Endothelial cell of umbilical vein (primary cell): Measurements from ENCODE around the gene C5orf58. TPM values are rescaled to one million over a fixed set of nuclear protein-coding genes. Genes with fewer than 3 reads are reported as not detected.

Experiments
- Bru-seq: library from RNA; stranded (reverse); fragments of 400-500 nt; gene quantifications from one replicate; lab custom pipeline; 2021; lab: Mats Ljungman, UMichigan
- BruChase-seq, 2 experiments: library from RNA; stranded (reverse); fragments of 400-500 nt; gene quantifications; one replicate each; lab custom pipeline; 2021; lab: Mats Ljungman, UMichigan
- BruUV-seq: library from RNA; stranded (reverse); fragments of 400-500 nt; replicated peaks from 2 replicates; lab custom pipeline; 2021; lab: Mats Ljungman, UMichigan
- CTCF ChIA-PET: fragments of 300-600, 350-600 bp; sonication (Branson Sonifier 250); formaldehyde crosslinking; loops from one replicate; lab custom pipeline; 2021; ENCODE audit warnings: antibody characterized with exemption, inconsistent platforms; lab: Charles Lee
- POLR2A ChIA-PET: fragments of 300-600, 350-600 bp; sonication (Branson Sonifier 250); formaldehyde crosslinking; loops from one replicate; lab custom pipeline; 2021; ENCODE audit warnings: antibody characterized with exemption, inconsistent platforms; lab: Charles Lee
- DNase-seq: peaks from one replicate; pipeline ENCODE4 v3.0.0-alpha.2; 2011; ENCODE audit warnings: low read depth, low spot score
- FAIRE-seq: peaks from 2 replicates; lab custom pipeline; 2011; peaks lifted over from hg19 to GRCh38; lab: Jason Lieb, UNC
- H2AFZ ChIP-seq: 2 replicates; pipeline ENCODE4 v1.6.0; 2012; ENCODE audit warnings: low read depth, low read length, control low read depth, inconsistent platforms
- H3K27ac ChIP-seq: 2 replicates; pipeline ENCODE4 v1.5.1; 2011; ENCODE audit warnings: low read depth, mild to moderate bottlenecking, control low read depth, low read length, moderate library complexity; ENCODE audit not compliant: insufficient read depth
- H3K27me3 ChIP-seq, 2 experiments: 2 replicates each; pipeline versions ENCODE4 v1.6.0 to v1.6.1; 2011; ENCODE audit warnings: low read length in 2 of 2, mixed read lengths in 1 of 2; ENCODE audit not compliant: control insufficient read depth in 2 of 2, insufficient read depth in 2 of 2
- H3K36me3 ChIP-seq, 2 experiments: 2 replicates in 1 of 2; 3 replicates in 1 of 2; pipeline ENCODE4 v1.5.1; 2011; ENCODE audit warnings: low read length in 2 of 2, mild to moderate bottlenecking in 1 of 2, moderate library complexity in 1 of 2; ENCODE audit not compliant: control insufficient read depth in 2 of 2, insufficient read depth in 2 of 2; ENCODE audit errors: extremely low read depth in 1 of 2
- H3K4me1 ChIP-seq: 3 replicates; pipeline ENCODE4 v1.5.1; 2011; ENCODE audit warnings: mild to moderate bottlenecking, low read length; ENCODE audit not compliant: control insufficient read depth, insufficient read depth; ENCODE audit errors: extremely low read depth
- H3K4me2 ChIP-seq: 2 replicates; pipeline ENCODE4 v1.6.1; 2011; ENCODE audit warnings: low read length, control low read depth, mixed read lengths; ENCODE audit not compliant: insufficient read depth
- H3K4me3 ChIP-seq, 3 experiments: fragments of 200-600 bp in 1 of 3; sonication (generic), shearing (Covaris generic) in 1 of 3; replicated peaks in 1 of 3; 2 replicates each; pipeline ENCODE4 v1.5.1; 2011 to 2016; ENCODE audit warnings: control low read depth in 3 of 3, low read length in 3 of 3, mild to moderate bottlenecking in 2 of 3, inconsistent platforms in 1 of 3, low read depth in 1 of 3, moderate library complexity in 1 of 3; ENCODE audit not compliant: insufficient read depth in 1 of 3
- H3K79me2 ChIP-seq: 2 replicates; pipeline ENCODE4 v1.6.0; 2012; ENCODE audit warnings: low read length, inconsistent platforms; ENCODE audit not compliant: control insufficient read depth, insufficient read depth
- H3K9ac ChIP-seq: replicated peaks from 2 replicates; pipeline ENCODE3; 2011; ENCODE audit warnings: low read length, control low read depth; ENCODE audit not compliant: insufficient read depth; ENCODE audit errors: extremely low read depth
- H3K9me1 ChIP-seq: replicated peaks from 3 replicates; pipeline ENCODE4 v1.6.0; 2011; ENCODE audit warnings: mild to moderate bottlenecking, low read length; ENCODE audit not compliant: control insufficient read depth, insufficient read depth; ENCODE audit errors: extremely low read depth
- H3K9me3 ChIP-seq: replicated peaks from 2 replicates; pipeline ENCODE4 v1.5.1; 2012; ENCODE audit warnings: low read length, inconsistent platforms; ENCODE audit not compliant: control insufficient read depth, insufficient read depth
- H4K20me1 ChIP-seq: replicated peaks from 2 replicates; pipeline ENCODE3; 2011; ENCODE audit warnings: mild to moderate bottlenecking, low read length; ENCODE audit not compliant: control insufficient read depth, insufficient read depth; ENCODE audit errors: extremely low read depth
- EZH2 ChIP-seq: IDR thresholded peaks from 2 replicates; pipeline ENCODE4 v1.6.1; 2012; ENCODE audit warnings: borderline replicate concordance, low read depth, mild to moderate bottlenecking, moderate library complexity, low read length, inconsistent platforms; ENCODE audit not compliant: severe bottlenecking
- FOS ChIP-seq: IDR thresholded peaks from 2 replicates; pipeline ENCODE4 v1.6.1; 2011; ENCODE audit warnings: mild to moderate bottlenecking, low read length, moderate library complexity, borderline replicate concordance; ENCODE audit not compliant: insufficient read depth
- GATA2 ChIP-seq: IDR thresholded peaks from 2 replicates; pipeline ENCODE4 v1.7.0; 2011; ENCODE audit warnings: low read depth, mild to moderate bottlenecking, moderate library complexity, mixed read lengths, low read length; ENCODE audit not compliant: insufficient read length, insufficient read depth
- JUN ChIP-seq: IDR thresholded peaks from 2 replicates; pipeline ENCODE4 v1.6.1; 2011; ENCODE audit warnings: borderline replicate concordance, low read depth; ENCODE audit not compliant: insufficient read length, insufficient read depth
- MYC ChIP-seq: IDR thresholded peaks from one replicate; pipeline ENCODE4 v1.6.1; 2011; ENCODE audit warnings: mild to moderate bottlenecking, low read depth, low read length
- POLR2A ChIP-seq: IDR thresholded peaks from 2 replicates; pipeline ENCODE4 v1.6.1; 2012; ENCODE audit warnings: low read depth, mild to moderate bottlenecking, control low read depth, low read length
- POLR2AphosphoS5 ChIP-seq: IDR thresholded peaks from 2 replicates; pipeline ENCODE4 v1.6.1; 2012; ENCODE audit warnings: low read depth, mild to moderate bottlenecking, control low read depth, low read length, moderate library complexity; ENCODE audit not compliant: insufficient read depth
- dilution Hi-C: fragments of 300-500 bp; cut with MboI; formaldehyde crosslinking; loops from one replicate; pipeline ENCODE4 v1.15.0; 2019; ENCODE audit warnings: low sequenced_read_pairs; ENCODE audit not compliant: extremely low pct_ligation_motif_present
- intact Hi-C: fragments of 100-400 bp; cut with micrococcal nuclease; formaldehyde crosslinking; loops from one replicate; pipeline ENCODE4 v1.10.0; 2022
- long read RNA-seq: library from polyadenylated mRNA; stranded (forward); transcript quantifications from one replicate; pipeline ENCODE4 v2.0.0, GENCODE V29; 2021
- polyA minus RNA-seq, 3 experiments: library from RNA; depleted of rRNA, polyadenylated mRNA; stranded (reverse); fragments of >200 nt; gene quantifications; 1 replicate in 1 of 3; 2 replicates in 2 of 3; pipeline ENCODE4 v1.2.3, GENCODE V29; 2011
- polyA plus RNA-seq, 4 experiments: library from polyadenylated mRNA; depleted of rRNA in 3 of 4; stranded (reverse) in 3 of 4; unstranded in 1 of 4; fragments of >200 nt; gene quantifications; 2 replicates each; pipeline versions ENCODE4 v1.2.1 to v1.2.3, GENCODE V29; 2011 to 2012; ENCODE audit warnings: missing spikeins in 1 of 4
- total RNA-seq: library from RNA; stranded (reverse); gene quantifications from 2 replicates; pipeline ENCODE4 v1.2.3, GENCODE V29; 2021
- TF ChIP-seq, protein P1 (sequence below), 2 donors: IDR thresholded peaks; 1 replicate in 1 of 2; 2 replicates in 1 of 2; pipeline ENCODE4 v1.5.1; 2011; ENCODE audit warnings: low read length in 2 of 2, mild to moderate bottlenecking in 2 of 2, moderate library complexity in 2 of 2, control low read depth in 1 of 2, inconsistent platforms in 1 of 2, low read depth in 1 of 2; ENCODE audit not compliant: insufficient read depth in 1 of 2; ENCODE audit errors: extremely low read depth in 1 of 2
- TF ChIP-seq, protein P2 (sequence below): IDR thresholded peaks from 2 replicates; pipeline ENCODE4 v1.6.1; 2011; ENCODE audit not compliant: insufficient read depth, insufficient read length

The C5orf58 gene, protein sequence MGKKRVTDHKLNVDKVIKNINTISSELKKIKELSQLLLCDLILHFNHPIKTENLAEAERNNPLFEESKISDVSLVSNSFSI
- total RNA-seq (not detected in 2 replicates), polyA plus RNA-seq (not detected in 2 replicates), polyA minus RNA-seq (not detected in 2 replicates), Bru-seq, nascent RNA (not detected), BruChase-seq, experiment 1, labeled RNA remaining after a 6-hour chase (not detected), BruChase-seq, experiment 2, labeled RNA remaining after a 2-hour chase (percentile 14 among the genes with signal in this experiment)
- polyA plus RNA-seq (2011; cell fraction: cytosol; rRNA removed): not detected in 2 replicates
- polyA plus RNA-seq (2011; cell fraction: nucleus; rRNA removed): not detected in 2 replicates
- polyA plus RNA-seq (2012): not detected in 2 replicates
- not detected for polyA minus RNA-seq (2011; cell fraction: cytosol; rRNA and poly(A)+ RNA removed)
- not detected in 2 replicates for polyA minus RNA-seq (2011; cell fraction: nucleus; rRNA and poly(A)+ RNA removed)
- long read RNA-seq: 0 reads

DNA sequence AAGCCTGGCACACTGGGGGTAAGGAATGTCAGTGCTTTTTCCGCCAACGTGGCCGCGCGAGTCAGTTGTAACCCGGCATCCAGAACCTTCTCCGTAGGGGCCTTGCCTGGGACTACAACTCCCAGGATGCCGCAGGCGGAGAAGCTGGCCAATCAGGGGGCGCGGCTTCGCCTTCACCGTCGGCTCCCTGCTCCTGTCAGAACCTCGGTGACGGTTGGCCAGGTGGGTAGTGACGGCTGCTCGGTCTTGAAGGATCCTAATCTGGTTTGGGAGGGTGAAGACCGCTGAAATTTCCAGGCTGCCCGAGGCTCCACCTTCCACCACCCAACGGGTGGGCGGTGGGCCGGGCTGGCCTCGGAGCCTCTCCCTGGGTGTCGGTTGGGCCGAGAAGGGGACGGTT lies at the start of gene C5orf58:
Gene C5orf58, plus strand, starts transcription at position 200 of the 400 bp plus-strand sequence. CDS start 1,992 bp downstream, outside the sequence.
- BruUV-seq: no TSS peak
- no peak within 1 kb of the TSS for H2AFZ ChIP-seq
- dilution Hi-C loops (no loop called here), intact Hi-C loops (no loop called here)
- H3K4me3 ChIP-seq: no peak within 1 kb of the TSS
- H4K20me1 ChIP-seq: no peaks in the 10 kb centered on the region
- no peak for DNase-seq
- no peaks in the 10 kb centered on the region for H3K4me1 ChIP-seq
- no peak within 1 kb of the TSS for H3K27ac ChIP-seq
- TF ChIP-seq FOS (no peak), POLR2A (no peak), EZH2 (no peak), POLR2AphosphoS5 (no peak), MYC (no peak), JUN (no peak), GATA2 (no peak)
- TF ChIP-seq, protein P1, sequence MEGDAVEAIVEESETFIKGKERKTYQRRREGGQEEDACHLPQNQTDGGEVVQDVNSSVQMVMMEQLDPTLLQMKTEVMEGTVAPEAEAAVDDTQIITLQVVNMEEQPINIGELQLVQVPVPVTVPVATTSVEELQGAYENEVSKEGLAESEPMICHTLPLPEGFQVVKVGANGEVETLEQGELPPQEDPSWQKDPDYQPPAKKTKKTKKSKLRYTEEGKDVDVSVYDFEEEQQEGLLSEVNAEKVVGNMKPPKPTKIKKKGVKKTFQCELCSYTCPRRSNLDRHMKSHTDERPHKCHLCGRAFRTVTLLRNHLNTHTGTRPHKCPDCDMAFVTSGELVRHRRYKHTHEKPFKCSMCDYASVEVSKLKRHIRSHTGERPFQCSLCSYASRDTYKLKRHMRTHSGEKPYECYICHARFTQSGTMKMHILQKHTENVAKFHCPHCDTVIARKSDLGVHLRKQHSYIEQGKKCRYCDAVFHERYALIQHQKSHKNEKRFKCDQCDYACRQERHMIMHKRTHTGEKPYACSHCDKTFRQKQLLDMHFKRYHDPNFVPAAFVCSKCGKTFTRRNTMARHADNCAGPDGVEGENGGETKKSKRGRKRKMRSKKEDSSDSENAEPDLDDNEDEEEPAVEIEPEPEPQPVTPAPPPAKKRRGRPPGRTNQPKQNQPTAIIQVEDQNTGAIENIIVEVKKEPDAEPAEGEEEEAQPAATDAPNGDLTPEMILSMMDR (IDR thresholded peaks at IDR 0.05; ENCODE audit: extremely low read depth in 1 of 2, insufficient read depth in 1 of 2, low read depth in 1 of 2, low read length in 2 of 2): no peak
- TF ChIP-seq, protein P2, sequence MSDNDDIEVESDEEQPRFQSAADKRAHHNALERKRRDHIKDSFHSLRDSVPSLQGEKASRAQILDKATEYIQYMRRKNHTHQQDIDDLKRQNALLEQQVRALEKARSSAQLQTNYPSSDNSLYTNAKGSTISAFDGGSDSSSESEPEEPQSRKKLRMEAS: no peak
- H3K36me3 ChIP-seq: no peaks in the 10 kb centered on the region
- H3K79me2 ChIP-seq: no peaks in the 10 kb centered on the region
- H3K4me2 ChIP-seq: no peak within 1 kb of the TSS
- ChIA-PET CTCF (no interaction called here), POLR2A (no interaction called here)
- H3K9me1 ChIP-seq: no peaks in the 10 kb centered on the region
- H3K9me3 ChIP-seq: no peaks in the 10 kb centered on the region
- no peak for FAIRE-seq
- H3K27me3 ChIP-seq: peaks cover 4 to 8% of the 10 kb centered on the region in 2 experiments
- H3K9ac ChIP-seq: no peak within 1 kb of the TSS
